Islet precursor cell (in vitro differentiated cells): ENCODE results near the gene WSB1.

Experiments
- DNase-seq: peaks from one replicate; pipeline ENCODE4 v3.0.0-alpha.2; 2018

WSB1 gene

DNA sequence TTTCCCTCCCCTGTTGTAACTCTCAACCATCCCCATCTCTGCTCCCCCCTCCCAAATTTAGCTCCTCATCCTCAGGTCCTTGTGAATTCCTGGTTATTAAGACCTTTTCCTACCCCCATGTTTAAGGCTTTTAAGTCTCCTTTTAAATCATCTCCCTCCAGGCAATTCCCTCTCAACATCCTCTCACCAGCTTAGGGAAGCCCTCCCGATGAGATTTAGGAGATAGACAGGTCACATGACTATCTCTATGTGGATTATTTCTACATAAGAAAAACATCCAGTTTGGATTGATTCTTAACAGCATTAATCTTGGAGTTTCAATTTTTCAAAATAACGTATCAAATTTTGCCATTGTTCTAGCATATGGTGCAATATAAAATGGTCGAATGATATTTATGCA is 12.5 kb upstream of the WSB1 start:
- peak; percentile 13 for DNase-seq

DNA sequence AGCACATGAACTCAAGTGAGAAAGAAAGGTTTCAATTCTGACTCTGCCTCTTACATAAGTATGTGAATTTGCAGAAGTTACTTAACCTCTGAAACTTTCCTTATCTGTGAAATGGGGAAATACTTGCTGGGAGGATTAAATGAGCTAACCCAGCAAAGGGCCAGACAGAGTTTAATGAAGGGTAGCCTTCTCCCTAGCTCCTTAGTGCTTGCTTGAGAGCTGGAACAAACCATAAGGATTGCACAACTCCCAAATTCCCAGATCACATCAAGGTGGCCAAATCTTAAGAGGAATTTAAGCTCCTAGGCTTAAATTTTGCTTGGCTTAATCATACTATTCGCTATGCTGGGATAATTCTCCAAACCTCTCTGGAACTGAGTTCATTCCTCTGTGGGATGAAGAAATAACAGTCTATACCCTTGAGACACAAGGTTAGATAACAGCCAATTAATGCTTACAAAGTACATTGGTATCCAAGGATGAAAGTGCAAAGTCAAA is 11.8 kb upstream of the WSB1 start:
- no peak for DNase-seq

DNA sequence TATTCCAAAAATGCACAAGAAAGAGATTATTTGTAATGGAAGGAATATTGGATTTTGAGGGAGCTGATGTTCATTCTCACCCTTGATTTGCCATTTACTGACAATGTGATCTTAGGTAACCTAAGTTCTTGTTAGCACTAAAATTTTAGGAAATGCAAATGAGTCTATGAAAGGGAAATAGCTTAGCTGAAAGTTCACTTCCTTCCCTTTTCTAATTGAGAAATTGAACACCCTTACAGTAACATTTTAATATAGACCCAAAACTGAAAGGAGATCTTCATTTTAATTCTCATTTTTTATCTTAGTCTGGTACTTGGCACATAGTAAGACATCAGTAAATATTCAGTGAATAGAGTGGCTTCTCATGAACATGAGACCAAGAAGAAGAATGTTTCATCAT is 10.9 kb upstream of the WSB1 start:
- no peak for DNase-seq

DNA sequence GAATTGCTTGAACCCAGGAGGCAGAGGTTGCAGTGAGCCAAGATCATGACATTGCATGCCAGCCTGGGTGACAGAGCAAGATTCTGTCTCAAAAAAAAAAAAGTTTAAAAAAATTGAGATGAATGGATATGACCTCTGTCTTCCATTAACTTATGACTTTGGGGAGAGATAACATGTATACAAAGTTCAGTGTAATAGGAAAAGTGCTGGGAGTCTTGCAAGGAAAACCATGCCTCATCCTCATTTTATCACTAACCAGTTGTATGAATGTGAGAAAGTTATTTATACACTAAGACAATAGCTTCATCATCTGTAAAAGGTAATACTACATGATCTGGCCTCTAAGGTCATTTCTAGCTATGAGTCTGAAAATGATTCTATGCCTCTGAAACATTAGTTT is 10.2 kb upstream of the WSB1 start:
- DNase-seq = no peak

DNA sequence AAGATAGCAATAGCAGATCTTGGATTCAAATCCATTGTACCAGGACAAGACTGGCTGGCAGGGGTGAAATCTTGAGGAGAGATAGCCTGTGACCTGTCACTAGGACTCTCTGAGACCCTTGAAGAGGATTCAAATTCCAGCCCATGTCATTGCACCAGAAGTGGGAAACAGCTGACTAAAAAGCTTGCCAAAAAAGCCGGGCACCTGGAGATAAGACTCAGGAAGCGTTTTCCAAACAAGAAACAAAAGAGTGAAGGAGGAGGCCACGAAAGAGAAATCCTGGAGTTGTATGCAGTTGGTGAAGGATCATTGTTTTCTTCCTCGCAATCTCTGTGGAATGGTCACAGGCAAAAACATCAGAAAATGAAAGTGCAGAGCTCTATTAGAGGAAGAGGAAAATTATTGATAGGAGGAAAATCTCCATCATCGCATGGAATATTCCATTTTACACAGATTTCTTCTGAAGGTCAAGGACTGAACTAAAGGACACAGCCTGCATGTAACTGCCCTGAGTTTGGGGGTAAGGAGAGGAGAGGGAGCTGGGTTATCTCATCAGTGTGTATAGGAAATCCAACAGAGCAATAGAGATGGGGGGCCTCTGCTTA is 9.0 kb upstream of the WSB1 start:
- no peak for DNase-seq

DNA sequence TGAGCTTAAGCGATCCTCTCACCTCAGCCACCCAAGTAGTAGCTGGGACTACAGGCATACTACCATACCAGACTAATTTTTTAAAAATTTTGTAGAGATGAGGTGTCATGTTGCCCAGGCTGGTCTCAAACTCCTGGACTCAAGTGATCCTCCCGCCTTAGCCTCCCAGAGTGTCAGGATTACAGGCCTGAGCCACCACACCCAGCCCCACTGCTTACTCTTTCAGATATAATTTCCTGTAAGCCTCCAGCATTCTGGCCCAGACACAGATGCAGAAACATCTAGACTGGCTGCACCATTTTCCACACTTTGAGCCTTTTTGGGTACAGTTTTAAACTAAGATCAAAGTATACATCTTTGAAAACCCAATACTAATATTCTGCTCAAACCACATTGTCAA is 8.4 kb upstream of the WSB1 start:
- DNase-seq = no peak

DNA sequence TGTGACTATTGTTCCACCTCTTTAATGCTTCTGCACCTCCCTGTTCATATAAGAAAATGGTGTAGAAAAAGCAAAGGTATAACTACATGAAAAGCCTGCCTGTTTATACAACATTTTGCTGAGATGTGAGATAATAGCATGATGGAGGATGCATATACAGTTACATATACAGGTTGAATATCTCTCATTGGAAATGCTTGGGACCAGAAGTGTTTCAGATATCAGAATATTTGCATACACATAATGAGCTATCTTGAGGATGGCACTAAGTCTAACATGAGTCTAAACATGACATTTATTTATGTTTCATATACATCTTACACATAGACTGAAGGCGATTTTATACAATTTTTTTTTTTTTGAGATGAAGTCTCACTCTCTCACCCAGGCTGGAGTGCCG is 5.7 kb upstream of the WSB1 start:
- DNase-seq = no peak

DNA sequence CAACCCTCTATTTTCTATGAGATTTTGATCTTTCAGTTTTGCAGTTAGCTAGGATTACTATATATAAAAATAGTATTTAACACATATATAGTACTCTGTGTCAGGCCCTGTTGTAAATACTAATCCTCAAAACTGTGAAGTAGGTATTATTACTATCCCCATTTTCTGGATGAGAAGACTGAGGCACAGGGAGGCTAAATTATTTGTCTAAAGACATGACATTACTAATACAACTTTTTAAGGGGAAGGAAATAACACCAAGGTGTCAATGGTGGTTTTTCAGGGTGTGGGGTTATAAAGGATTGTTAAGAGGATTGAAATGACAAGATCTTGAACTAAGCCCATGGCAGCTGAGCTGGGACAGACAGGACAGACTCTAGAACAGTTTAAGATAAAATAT is 4.1 kb upstream of the WSB1 start:
- no peak for DNase-seq

DNA sequence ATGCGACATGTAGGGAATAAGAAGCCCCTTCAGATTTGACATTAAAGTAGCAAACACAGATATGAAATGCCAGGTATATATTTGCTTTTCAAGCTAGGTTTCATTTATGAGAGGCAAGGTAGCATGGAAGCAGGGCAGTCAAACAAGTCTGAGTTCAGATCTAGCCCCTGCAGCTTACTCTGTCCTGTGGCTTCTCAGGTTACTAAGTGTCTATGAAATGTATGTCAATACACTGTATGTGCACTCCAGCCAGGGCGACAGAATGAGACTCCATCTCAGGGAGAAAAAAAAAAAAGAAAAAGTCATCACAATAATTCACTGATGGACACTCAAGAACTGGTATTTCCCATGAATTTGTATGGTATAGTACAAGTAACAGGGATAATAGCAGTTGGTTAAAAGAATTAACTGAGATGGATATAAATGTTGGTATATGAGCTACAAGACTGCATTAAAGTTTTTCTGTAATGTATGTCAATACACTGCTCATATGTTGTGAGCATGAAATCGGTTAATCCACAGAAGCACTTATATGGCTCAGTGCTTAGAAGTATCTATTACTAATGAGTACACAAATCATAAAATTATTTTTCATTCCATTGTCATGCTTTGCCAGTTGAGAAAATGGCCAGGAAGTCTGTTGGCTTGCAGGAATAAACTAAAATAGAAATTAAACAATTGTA is 2.9 kb upstream of the WSB1 start:
- no peak for DNase-seq

DNA sequence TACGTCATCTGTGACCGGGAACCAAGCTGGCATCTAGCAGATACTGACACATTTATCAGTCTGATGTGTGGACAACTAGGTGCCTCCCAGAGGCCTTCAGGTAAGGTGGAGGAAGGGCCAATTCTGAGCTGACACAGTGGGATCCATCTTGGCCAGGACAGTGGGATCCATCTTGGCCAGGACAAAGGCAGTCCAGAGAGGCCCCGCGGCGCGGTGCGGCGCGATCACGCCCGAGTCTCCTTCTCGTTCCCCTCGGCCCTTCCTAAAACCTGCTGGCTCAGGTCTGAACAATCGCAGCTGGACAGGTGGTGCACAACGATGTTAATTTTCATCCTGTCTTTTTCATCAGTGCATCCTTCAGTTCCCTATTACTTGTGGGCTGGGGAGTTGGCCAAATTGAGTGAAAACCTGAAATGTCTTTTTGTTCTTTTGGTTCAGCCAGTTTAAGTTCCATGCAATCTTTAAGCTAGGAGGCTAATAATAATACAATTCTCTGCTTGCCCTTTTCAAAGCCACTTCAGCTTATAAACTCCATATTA is 486 bp upstream of the WSB1 start:
- no peak for DNase-seq

DNA sequence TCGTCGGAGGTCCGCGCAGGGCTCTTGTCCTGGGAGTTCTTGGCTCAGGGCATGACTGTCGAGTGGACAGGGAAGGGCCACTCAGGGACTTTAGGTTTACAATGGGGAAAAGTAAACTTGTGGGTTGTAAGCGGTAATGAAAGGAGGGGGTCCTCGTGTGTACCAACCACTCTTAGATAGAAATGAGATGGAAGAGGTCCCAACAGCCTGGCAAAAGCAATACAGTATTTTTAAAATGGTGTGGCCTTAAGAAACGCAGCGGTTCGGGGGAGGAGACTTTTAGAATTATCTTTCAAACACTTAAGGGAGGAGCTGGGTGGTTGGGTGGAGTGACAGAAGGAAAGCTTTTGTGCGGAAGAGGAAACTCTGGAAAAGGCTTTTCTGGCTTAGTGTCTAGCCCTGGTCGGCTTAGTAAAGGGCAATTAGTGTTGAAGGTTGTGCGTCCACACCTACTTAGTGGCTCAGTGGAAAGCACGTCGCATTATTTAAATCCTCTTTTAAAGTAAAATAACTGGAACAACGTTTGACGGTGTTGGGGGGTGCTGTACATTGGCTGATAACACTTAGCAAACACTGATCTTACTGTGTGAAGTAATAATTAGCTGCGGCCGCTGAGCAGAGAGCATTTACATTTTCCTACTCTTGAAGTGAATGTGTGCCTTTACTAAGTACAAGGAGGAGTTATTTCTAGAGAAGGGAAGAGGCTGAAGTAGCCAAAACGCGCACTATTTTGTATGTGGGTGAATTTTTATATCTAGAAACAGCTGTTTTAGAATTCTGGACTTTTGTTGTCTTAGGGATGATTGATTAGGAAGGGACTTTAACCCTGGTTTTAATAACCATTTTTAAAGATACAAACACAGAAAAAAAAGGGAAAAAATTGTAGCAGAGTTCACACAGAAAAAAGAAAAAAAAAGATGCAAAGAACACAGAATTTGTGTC is 1.0 kb downstream of the WSB1 start:
- peak; percentile 84 for DNase-seq

DNA sequence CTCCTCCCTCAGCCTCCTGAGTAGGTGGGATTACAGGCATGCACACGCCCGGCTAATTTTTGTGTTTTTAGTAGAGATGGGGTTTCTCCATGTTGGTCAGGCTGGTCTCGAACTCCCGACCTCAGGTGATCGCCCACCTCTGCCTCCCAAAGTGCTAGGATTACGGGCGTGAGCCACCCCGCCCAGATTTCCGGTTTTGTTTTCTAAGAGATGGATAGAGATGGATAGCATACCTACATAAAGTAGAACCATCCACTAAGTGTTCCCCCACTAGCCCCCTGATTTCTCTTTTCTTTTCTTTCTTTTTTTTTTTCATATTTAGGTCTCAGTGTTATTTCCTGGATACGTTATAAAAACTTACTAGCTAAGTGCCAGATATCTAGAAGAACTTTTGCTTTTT is 2.0 kb downstream of the WSB1 start:
- DNase-seq = peak; percentile 18

DNA sequence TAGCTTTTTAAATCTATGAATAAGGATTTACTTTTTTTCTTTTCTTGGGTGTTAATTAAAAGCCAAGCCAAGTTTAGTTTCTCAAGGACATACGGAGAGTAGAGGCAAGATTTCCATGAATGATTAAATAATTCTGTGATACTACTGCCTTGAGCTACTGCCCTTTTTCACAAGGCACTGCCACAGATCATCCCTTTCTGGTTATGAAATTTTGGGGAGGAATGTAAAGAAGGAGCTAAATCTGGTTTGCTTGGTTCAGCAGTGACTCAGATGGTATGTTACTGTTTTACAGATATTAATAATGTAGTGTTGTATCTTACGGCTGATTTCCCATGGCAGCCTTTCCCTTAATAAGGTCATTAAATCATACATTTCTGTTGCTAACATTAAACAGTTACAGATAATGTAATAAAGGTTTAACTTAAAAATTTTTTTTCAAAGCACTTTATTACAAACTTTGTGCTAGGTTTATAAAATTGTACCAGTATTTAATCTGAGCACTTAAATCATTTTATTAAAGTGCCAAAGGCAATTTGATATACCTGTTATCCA is 2.6 kb downstream of the WSB1 start:
- no peak for DNase-seq

DNA sequence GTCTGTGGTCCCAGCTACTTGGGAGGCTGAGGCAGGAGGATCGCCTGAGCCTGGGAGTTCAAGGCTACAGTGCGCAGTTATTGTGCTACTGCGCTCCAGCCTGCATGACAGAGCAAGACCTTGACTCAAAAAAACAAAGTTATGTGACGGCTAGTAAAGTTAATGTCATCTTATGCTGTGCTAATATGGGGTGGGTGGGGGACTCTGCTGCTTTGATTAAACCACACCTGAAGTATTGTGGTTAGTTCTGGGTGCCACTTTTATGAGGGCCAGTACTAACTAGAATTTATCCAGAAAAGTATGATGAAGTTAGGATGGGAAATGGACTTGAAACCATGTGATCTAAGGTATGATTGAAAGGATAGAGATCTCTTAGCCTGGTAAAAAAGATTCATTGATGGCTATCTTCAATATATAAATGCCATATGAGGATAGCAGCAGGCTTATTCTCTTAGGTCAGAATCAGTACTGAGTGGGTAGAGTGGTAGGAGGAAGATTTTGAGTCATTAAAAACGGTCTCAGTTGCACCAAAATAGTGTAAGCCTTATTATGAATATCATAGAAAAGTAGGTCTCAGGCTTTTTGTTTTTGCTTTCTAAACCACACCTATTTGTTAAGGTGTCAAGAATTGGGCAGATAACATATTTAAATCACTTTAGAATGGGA is 5.6 kb downstream of the WSB1 start:
- peak; percentile 32 for DNase-seq

DNA sequence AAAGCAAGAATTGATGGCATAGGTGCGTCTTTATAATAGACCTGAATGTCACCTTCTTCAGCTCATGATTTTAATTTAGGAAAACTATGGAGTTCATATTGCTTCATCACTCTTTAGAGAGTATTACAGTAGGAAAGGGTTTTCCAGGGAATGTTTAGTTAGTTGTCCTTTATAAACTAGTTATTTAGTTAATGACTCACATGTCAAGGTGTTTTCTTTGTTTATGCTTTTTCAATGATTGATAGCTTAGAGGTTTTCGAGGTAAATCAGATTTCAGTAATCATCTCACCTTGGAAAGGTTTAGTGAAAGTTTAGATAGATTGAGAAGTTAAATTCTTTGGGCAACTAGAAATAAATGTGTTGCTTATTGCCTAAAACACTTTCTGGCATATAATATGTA is 9.8 kb downstream of the WSB1 start:
- DNase-seq = no peak

DNA sequence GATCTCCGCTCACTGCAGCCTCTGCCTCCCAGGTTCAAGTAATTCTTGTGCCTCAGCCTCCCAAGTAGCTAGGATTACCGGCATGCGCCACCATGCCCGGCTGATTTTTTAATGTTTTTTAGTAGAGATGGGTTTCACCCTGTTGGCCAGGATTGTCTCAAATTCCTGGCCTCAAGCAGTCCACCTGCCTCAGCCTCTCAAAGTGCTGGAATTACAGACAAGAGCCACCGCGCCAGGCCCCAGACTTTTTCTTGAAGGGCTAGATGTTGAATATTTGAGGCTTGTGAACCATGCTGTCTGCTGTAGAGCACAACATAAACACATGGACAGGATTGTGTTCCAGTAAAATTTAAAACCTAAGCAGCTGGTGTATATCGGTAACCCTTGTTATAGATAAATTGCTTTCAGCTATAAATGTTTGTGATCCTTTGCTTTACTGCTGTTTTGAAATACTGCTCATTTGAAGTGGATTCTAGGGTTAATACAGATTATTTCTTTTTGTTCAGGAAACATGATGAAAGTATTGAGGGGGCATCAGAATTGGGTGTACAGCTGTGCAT is 12.4 kb downstream of the WSB1 start:
- DNase-seq = no peak

DNA sequence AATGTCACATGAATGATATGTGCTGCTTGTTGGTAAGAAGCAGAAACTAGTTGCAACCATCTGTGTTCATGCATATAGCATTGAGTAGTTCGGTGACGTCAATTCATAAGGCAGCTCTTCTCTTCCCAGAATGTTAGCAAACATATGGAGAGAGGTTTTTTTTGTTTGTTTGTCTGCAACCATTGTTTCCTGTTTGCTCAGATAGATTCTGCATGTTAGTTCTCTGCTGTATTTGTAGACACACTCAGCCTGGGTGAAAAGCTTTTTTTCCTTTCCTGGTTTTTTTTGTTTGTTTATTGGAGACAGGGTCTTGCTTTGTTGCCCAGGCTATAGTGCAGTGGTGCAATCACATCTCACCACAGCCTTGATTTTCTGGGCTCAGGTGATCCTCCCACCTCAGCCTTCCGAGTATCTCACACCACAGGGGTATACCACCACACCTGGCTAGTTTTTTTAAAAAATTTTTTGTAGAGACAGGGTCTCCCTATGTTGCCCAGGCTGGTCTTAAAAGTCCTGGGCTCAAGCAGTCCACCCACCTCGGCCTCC is 16.7 kb downstream of the WSB1 start:
- no peak for DNase-seq

DNA sequence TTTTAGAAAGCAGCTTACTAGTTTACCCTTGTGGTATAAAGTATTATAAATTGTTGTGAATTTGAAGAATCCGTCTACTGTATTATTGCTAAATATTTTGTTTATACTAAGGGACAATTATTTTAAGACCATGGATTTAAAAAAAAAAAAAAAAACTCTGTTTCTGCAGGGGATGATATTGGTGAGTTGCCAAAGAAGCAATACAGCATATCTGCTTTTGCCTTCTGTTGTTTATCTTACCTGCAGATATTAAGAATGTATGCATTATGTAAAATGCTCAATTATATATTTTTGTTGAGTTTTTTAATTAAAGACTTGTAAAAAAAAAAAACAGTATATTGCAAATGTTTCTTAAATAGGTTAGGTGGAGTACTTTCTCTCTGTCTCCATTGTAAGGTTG is 19.4 kb downstream of the WSB1 start:
- no peak for DNase-seq

DNA sequence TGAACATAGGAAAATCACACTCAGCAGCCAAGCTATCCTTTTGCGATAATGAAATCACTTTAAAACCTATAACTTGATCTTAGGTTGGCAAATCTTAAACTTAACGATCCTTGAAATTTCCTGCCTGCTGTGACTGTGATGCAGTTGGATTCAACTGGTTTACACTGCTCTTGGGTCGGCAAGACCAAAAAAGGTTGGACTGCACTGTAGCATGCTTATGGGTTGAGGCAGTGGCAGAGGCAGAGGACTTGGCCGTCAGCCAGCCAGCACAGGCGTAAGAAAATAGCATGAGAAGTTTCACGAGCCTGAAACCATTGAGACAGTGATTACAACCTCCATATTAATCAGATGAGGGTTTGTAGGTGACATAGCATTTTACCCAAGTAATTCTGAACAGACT is 21.4 kb downstream of the WSB1 start:
- DNase-seq = no peak

DNA sequence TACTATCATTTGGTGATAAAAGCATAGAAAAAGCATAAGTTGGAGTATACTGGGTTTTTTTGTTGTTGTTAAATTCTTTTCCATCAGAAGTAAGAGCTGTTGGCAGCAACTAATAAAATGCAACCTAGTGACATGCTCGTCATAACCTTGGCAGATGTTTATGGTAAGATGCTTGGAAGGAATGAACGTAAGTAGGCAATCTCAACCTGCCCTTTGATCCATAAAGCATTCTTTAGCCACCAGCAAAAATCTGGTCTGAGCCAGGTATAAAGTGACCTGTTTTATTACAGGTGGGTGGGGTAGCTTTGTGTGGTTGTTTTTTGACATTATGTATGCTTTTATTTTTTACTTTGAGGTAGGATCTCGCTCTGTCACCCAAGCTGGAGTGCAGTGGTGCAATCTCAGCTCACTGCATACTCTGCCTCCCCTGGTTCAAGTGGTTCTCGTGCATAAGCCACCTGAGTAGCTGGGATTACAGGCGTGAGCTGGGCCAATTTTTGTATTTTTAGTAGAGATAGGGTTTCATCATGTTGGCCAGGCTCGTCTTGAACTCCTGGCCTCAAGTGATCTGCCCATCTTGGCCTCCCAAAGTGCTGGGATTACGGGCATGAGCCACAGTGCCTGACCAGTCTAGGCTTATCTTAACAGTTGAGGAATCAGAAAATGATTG is 22.0 kb downstream of the WSB1 start:
- DNase-seq = no peak

DNA sequence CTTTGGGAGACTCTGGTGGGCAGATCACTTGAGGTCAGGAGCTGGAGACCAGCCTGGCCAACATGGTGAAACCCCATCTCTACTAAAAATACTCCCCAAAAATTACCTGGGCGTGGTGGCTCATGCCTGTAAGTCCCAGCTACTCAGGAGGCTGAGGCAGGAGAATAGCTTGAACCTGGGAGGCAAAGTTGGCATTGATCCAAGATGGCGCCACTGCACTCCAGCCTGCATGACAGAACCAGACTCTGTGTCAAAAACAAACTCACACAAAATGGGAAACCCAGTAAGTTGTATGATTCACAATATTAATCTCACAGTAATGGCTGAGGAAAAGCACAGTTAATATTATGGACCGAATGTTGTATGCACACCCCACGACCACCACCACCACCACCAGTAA is 24.3 kb downstream of the WSB1 start:
- DNase-seq = no peak
